ENCODE results near the gene SLCO4A1.

SLCO4A1 gene

GRCh38 chr20:62616728-62617621 is 25.3 kb upstream of the SLCO4A1 start:
- peak; percentile 98 for TF ChIP-seq CTCF (IDR thresholded peaks at IDR 0.05; ENCODE audit: borderline replicate concordance, control extremely low read depth, extremely low read depth, insufficient read depth, missing control alignments)
- in situ Hi-C loops (cut with MboI; ENCODE audit: low sequenced_read_pairs, unreplicated experiment), result loop anchor here (10.0 kb wide), 1 partner anchor 112 kb away; no protein-coding TSS in a partner anchor
- peak; percentile 91 for DNase-seq (ENCODE audit: low spot score)

GRCh38 chr20:62617711-62618483 is 24.4 kb upstream of the SLCO4A1 start:
- peak; percentile 70 for DNase-seq (ENCODE audit: low spot score)
- in situ Hi-C loops (cut with MboI; ENCODE audit: low sequenced_read_pairs, unreplicated experiment), result loop anchor here (10.0 kb wide), 1 partner anchor 113 kb away; no protein-coding TSS in a partner anchor
- TF ChIP-seq CTCF (IDR thresholded peaks at IDR 0.05; ENCODE audit: borderline replicate concordance, control extremely low read depth, extremely low read depth, insufficient read depth, missing control alignments), result no peak

GRCh38 chr20:62618611-62619529 is 23.4 kb upstream of the SLCO4A1 start:
- DNase-seq (ENCODE audit: low spot score), result peak; percentile 79
- in situ Hi-C loops (cut with MboI; ENCODE audit: low sequenced_read_pairs, unreplicated experiment), result loop anchor here (10.0 kb wide), 1 partner anchor 114 kb away; no protein-coding TSS in a partner anchor
- TF ChIP-seq CTCF (IDR thresholded peaks at IDR 0.05; ENCODE audit: borderline replicate concordance, control extremely low read depth, extremely low read depth, insufficient read depth, missing control alignments), result no peak

GRCh38 chr20:62620625-62621024 is 21.7 kb upstream of the SLCO4A1 start:
- TF ChIP-seq CTCF (IDR thresholded peaks at IDR 0.05; ENCODE audit: borderline replicate concordance, control extremely low read depth, extremely low read depth, insufficient read depth, missing control alignments), result no peak
- no peak for DNase-seq (ENCODE audit: low spot score)
- in situ Hi-C loops (cut with MboI; ENCODE audit: low sequenced_read_pairs, unreplicated experiment), result no loop called here

GRCh38 chr20:62621251-62622110 is 20.8 kb upstream of the SLCO4A1 start:
- DNase-seq (ENCODE audit: low spot score), result no peak
- in situ Hi-C loops (cut with MboI; ENCODE audit: low sequenced_read_pairs, unreplicated experiment), result no loop called here
- no peak for TF ChIP-seq CTCF (IDR thresholded peaks at IDR 0.05; ENCODE audit: borderline replicate concordance, control extremely low read depth, extremely low read depth, insufficient read depth, missing control alignments)

Measured in GM13976 (cell line).